IMR-90 (cell line): ENCODE results near the gene REV3L. TPM values are rescaled to one million over a fixed set of nuclear protein-coding genes. Genes with fewer than 3 reads are reported as not detected.

Experiments used
- ATAC-seq: fragments of 200-7000 bp; cut with Tn5 transposase; 2 replicates; pipeline ENCODE4 v1.9.1; 2020; ENCODE audit warnings: low read depth, mild to moderate bottlenecking, moderate library complexity
- BruUV-seq: library from RNA; stranded (reverse); fragments of 400-500 nt; replicated peaks from 2 replicates; lab custom pipeline; 2021; lab: Mats Ljungman, UMichigan
- CTCF ChIA-PET: fragments of 300-600 bp; formaldehyde crosslinking; extraction: SDS; loops from one replicate; lab custom pipeline; 2021; ENCODE audit warnings: antibody characterized with exemption; lab: Yijun Ruan, JAX
- POLR2A ChIA-PET: fragments of 300-600 bp; sonication (Branson Sonifier 250); formaldehyde crosslinking; loops from one replicate; lab custom pipeline; 2022; ENCODE audit warnings: antibody characterized with exemption; ENCODE audit not compliant: unreplicated experiment; lab: Charles Lee
- DNase-seq: peaks from one replicate; pipeline ENCODE4 v3.0.0; 2013
- H2AFZ ChIP-seq: replicated peaks from 2 replicates; pipeline ENCODE3; 2013; ENCODE audit warnings: low read length, mild to moderate bottlenecking; ENCODE audit not compliant: poor library complexity
- H2AK5ac ChIP-seq: 2 replicates; pipeline ENCODE4 v1.6.1; 2013; ENCODE audit warnings: low read depth, low read length, inconsistent platforms
- H2AK9ac ChIP-seq: replicated peaks from 2 replicates; pipeline ENCODE3; 2013; ENCODE audit warnings: mild to moderate bottlenecking, low read depth, low read length, moderate library complexity; ENCODE audit not compliant: poor library complexity
- H2BK120ac ChIP-seq: 2 replicates; pipeline ENCODE4 v1.6.1; 2013; ENCODE audit warnings: low read depth, low read length, inconsistent platforms
- H2BK15ac ChIP-seq: 3 replicates; pipeline ENCODE4 v1.6.1; 2013; ENCODE audit warnings: low read depth, low read length, inconsistent platforms
- H2BK20ac ChIP-seq: 2 replicates; pipeline ENCODE4 v1.6.1; 2013; ENCODE audit warnings: low read depth, mild to moderate bottlenecking, inconsistent platforms, low read length, moderate library complexity
- H2BK5ac ChIP-seq: 2 replicates; pipeline ENCODE4 v1.6.1; 2013; ENCODE audit warnings: mild to moderate bottlenecking, low read depth, low read length, inconsistent platforms; ENCODE audit not compliant: poor library complexity, severe bottlenecking
- H3K14ac ChIP-seq: replicated peaks from 2 replicates; pipeline ENCODE4 v1.6.1; 2013; ENCODE audit warnings: low read depth, low read length, inconsistent platforms
- H3K18ac ChIP-seq: 2 replicates; pipeline ENCODE4 v1.6.1; 2013; ENCODE audit warnings: low read depth, low read length, control low read depth
- H3K23ac ChIP-seq: 2 replicates; pipeline ENCODE4 v1.6.1; 2013; ENCODE audit warnings: low read depth, low read length, inconsistent platforms
- H3K27ac ChIP-seq: 2 replicates; pipeline ENCODE4 v1.5.1; 2013; ENCODE audit warnings: mild to moderate bottlenecking, control low read depth, low read length; ENCODE audit not compliant: insufficient read depth
- H3K27me3 ChIP-seq: 2 replicates; pipeline ENCODE4 v1.6.1; 2013; ENCODE audit warnings: low read length; ENCODE audit not compliant: control insufficient read depth, insufficient read depth
- H3K36me3 ChIP-seq: 2 replicates; pipeline ENCODE4 v1.6.1; 2013; ENCODE audit warnings: low read length, mixed read lengths; ENCODE audit not compliant: control insufficient read depth, insufficient read depth
- H3K4ac ChIP-seq: 2 replicates; pipeline ENCODE4 v1.6.1; 2013; ENCODE audit warnings: low read depth, low read length, inconsistent platforms
- H3K4me1 ChIP-seq: 2 replicates; pipeline ENCODE4 v1.6.1; 2013; ENCODE audit warnings: low read length, mixed read lengths; ENCODE audit not compliant: control insufficient read depth, insufficient read depth
- H3K4me2 ChIP-seq: 2 replicates; pipeline ENCODE4 v1.6.1; 2013; ENCODE audit warnings: low read depth, mild to moderate bottlenecking, control low read depth, low read length, moderate library complexity
- H3K4me3 ChIP-seq: 2 replicates; pipeline ENCODE4 v1.5.1; 2013; ENCODE audit warnings: low read depth, mild to moderate bottlenecking, control low read depth, low read length, moderate library complexity; ENCODE audit not compliant: insufficient read depth
- H3K56ac ChIP-seq: 2 replicates; pipeline ENCODE4 v1.6.1; 2013; ENCODE audit warnings: low read length, inconsistent platforms; ENCODE audit not compliant: insufficient read depth; ENCODE audit errors: extremely low read depth
- H3K79me1 ChIP-seq, 2 experiments: 2 replicates each; pipeline ENCODE4 v1.6.1; 2013; ENCODE audit warnings: low read length in 2 of 2, inconsistent platforms in 1 of 2, low read depth in 1 of 2
- H3K9ac ChIP-seq: 2 replicates; pipeline ENCODE4 v1.6.1; 2013; ENCODE audit warnings: low read depth, low read length, control low read depth
- H3K9me1 ChIP-seq: 2 replicates; pipeline ENCODE4 v1.6.1; 2013; ENCODE audit warnings: low read length, inconsistent platforms; ENCODE audit not compliant: insufficient read depth
- H3K9me3 ChIP-seq: 2 replicates; pipeline ENCODE4 v1.6.1; 2013; ENCODE audit warnings: low read length; ENCODE audit not compliant: control insufficient read depth, insufficient read depth
- H4K20me1 ChIP-seq: 2 replicates; pipeline ENCODE4 v1.6.1; 2013; ENCODE audit warnings: low read length, inconsistent platforms; ENCODE audit not compliant: insufficient read depth
- H4K5ac ChIP-seq: 2 replicates; pipeline ENCODE4 v1.6.1; 2013; ENCODE audit warnings: mild to moderate bottlenecking, low read depth, low read length, control low read depth
- H4K8ac ChIP-seq, 2 experiments: 2 replicates each; pipeline ENCODE4 v1.6.1; 2013; ENCODE audit warnings: low read depth in 2 of 2, low read length in 2 of 2, control low read depth in 1 of 2, inconsistent platforms in 1 of 2
- H4K91ac ChIP-seq: 2 replicates; pipeline ENCODE4 v1.6.1; 2013; ENCODE audit warnings: low read depth, low read length, inconsistent platforms; ENCODE audit not compliant: insufficient read depth
- BHLHE40 ChIP-seq: fragments of 150-350 bp; IDR thresholded peaks from 2 replicates; pipeline ENCODE4 v1.6.1; 2016; ENCODE audit warnings: mild to moderate bottlenecking, low read depth, low read length
- CEBPB ChIP-seq: IDR thresholded peaks from 2 replicates; pipeline ENCODE4 v1.6.1; 2012; ENCODE audit warnings: low read depth, low read length, improper control_type of control experiment
- CHD1 ChIP-seq: IDR thresholded peaks from 2 replicates; pipeline ENCODE4 v1.6.1; 2012; ENCODE audit warnings: low read depth, low read length, improper control_type of control experiment
- FOS ChIP-seq: fragments of 150-350 bp; IDR thresholded peaks from 2 replicates; pipeline ENCODE4 v1.6.1; 2016; ENCODE audit warnings: low read depth, low read length
- MAZ ChIP-seq: IDR thresholded peaks from 2 replicates; pipeline ENCODE4 v1.6.1; 2012; ENCODE audit warnings: low read depth, mild to moderate bottlenecking, low read length, improper control_type of control experiment, moderate library complexity, borderline replicate concordance
- MXI1 ChIP-seq: IDR thresholded peaks from 2 replicates; pipeline ENCODE4 v1.6.1; 2012; ENCODE audit warnings: low read depth, mild to moderate bottlenecking, low read length, moderate library complexity, borderline replicate concordance
- NFE2L2 ChIP-seq: fragments of 150-350 bp; IDR thresholded peaks from 2 replicates; pipeline ENCODE4 v1.6.1; 2016; ENCODE audit warnings: low read depth, mild to moderate bottlenecking, low read length
- POLR2A ChIP-seq: IDR thresholded peaks from 2 replicates; pipeline ENCODE4 v1.6.1; 2012; ENCODE audit warnings: mild to moderate bottlenecking, low read depth, low read length
- RCOR1 ChIP-seq: IDR thresholded peaks from 2 replicates; pipeline ENCODE4 v1.6.1; 2012; ENCODE audit warnings: mild to moderate bottlenecking, low read length, improper control_type of control experiment; ENCODE audit not compliant: insufficient replicate concordance
- RFX5 ChIP-seq: IDR thresholded peaks from 2 replicates; pipeline ENCODE4 v1.8.0; 2012; ENCODE audit warnings: low read depth, mild to moderate bottlenecking, low read length, moderate library complexity
- SMC3 ChIP-seq: fragments of 150-350 bp; IDR thresholded peaks from 2 replicates; pipeline ENCODE4 v1.6.1; 2016; ENCODE audit warnings: low read depth, mild to moderate bottlenecking, antibody characterized with exemption, low read length, moderate library complexity
- WGBS, 2 experiments: methylation state at CpG; one replicate each; pipeline versions ENCODE4 v1.1.5 to v1.1.7; 2013; ENCODE audit warnings: missing lambda C conversion rate in 2 of 2; ENCODE audit not compliant: insufficient read length in 1 of 2; ENCODE audit errors: extremely low coverage in 2 of 2; 5-methylcytosine and 5-hydroxymethylcytosine counted together
- dilution Hi-C: fragments of 300-500 bp; cut with HindIII; formaldehyde crosslinking; loops from one replicate; pipeline ENCODE4 v1.14.3; 2018; ENCODE audit warnings: low sequenced_read_pairs; ENCODE audit not compliant: unreplicated experiment
- in situ Hi-C: fragments of 300-500 bp; cut with MboI; formaldehyde crosslinking; loops from 3 replicates; pipeline ENCODE4 v1.14.3; 2019; ENCODE audit warnings: low sequenced_read_pairs, inconsistent platforms, mixed read lengths
- intact Hi-C: fragments of 100-400 bp; cut with micrococcal nuclease; formaldehyde crosslinking; loops from 2 replicates; pipeline ENCODE4 v1.10.0; 2022
- polyA plus RNA-seq, 3 experiments: library from polyadenylated mRNA; depleted of rRNA; stranded (reverse); fragments of >200 nt; gene quantifications; 2 replicates each; pipeline ENCODE4 v1.2.3, GENCODE V29; 2012; ENCODE audit warnings: low replicate concordance in 1 of 3
- total RNA-seq: library from RNA; depleted of rRNA; stranded (reverse); fragments of >200 nt; gene quantifications from 2 replicates; pipeline ENCODE4 v1.2.3, GENCODE V29; 2012
- TF ChIP-seq, protein P1 (sequence below): fragments of 150-350 bp; IDR thresholded peaks from 2 replicates; pipeline ENCODE4 v1.6.1; 2016; ENCODE audit warnings: low read depth, mild to moderate bottlenecking, low read length, moderate library complexity, borderline replicate concordance

Gene REV3L
- total and polyA plus RNA-seq, 2 of the 4 experiments (the other 2 are of a cell fraction), result 7.4 to 15.4 TPM

DNA sequence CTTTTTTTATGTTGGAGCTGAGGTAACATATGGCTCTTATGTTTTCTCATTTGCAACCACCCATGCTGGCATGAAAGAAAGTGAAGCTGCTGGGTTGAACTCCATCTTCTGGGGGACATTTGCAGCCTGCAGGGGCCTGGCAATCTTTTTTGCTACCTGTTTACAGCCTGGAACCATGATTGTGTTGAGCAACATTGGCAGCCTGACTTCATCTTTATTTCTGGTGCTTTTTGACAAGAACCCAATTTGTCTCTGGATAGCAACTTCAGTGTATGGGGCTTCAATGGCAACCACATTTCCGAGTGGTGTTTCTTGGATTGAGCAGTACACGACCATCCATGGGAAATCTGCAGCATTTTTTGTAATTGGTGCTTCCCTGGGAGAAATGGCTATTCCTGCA is 216.7 kb downstream of the REV3L start:
- CTCF ChIA-PET, result interaction anchor here (0.6 kb wide), 1 partner anchor 93 kb away, joined by 5 read pairs; no protein-coding TSS in a partner anchor
- Histone ChIP-seq H2BK20ac (no peak overlapping the region), H2BK15ac (no peak overlapping the region), H3K18ac (no peak overlapping the region), H3K14ac (no peak overlapping the region), H2BK120ac (no peak overlapping the region), H2BK5ac (no peak overlapping the region), H4K5ac (no peak overlapping the region), H3K4me2 (no peak overlapping the region), H3K9me3 (no peaks in the 10 kb centered on the region), H2AK9ac (no peak overlapping the region), H3K9ac (no peak overlapping the region), H3K4me1 (peaks cover 8% of the 10 kb centered on the region), H4K8ac (no peak overlapping the region), H3K4ac (no peak overlapping the region), H3K79me1 (peaks cover 27 to 62% of the 10 kb centered on the region in 2 experiments), H3K36me3 (peaks cover 18% of the 10 kb centered on the region), H2AK5ac (no peak overlapping the region), H3K27ac (no peak overlapping the region), H3K56ac (no peak overlapping the region), H3K4me3 (no peak overlapping the region), H4K20me1 (peaks cover 12% of the 10 kb centered on the region; the same call in 1 of the 2 replicates), H3K27me3 (no peaks in the 10 kb centered on the region), H3K9me1 (peaks cover 3% of the 10 kb centered on the region), H3K23ac (no peak overlapping the region), H2AFZ (no peak overlapping the region), H4K91ac (no peak overlapping the region)
- no peak for DNase-seq
- no TSS peak for BruUV-seq
- TF ChIP-seq MXI1, result no peak
- no peak for TF ChIP-seq SMC3
- no peak for TF ChIP-seq MAZ
- no peak for TF ChIP-seq NFE2L2
- TF ChIP-seq POLR2A, result no peak
- TF ChIP-seq RCOR1, result no peak
- no peak for TF ChIP-seq BHLHE40
- no peak for TF ChIP-seq FOS
- TF ChIP-seq, protein P1, sequence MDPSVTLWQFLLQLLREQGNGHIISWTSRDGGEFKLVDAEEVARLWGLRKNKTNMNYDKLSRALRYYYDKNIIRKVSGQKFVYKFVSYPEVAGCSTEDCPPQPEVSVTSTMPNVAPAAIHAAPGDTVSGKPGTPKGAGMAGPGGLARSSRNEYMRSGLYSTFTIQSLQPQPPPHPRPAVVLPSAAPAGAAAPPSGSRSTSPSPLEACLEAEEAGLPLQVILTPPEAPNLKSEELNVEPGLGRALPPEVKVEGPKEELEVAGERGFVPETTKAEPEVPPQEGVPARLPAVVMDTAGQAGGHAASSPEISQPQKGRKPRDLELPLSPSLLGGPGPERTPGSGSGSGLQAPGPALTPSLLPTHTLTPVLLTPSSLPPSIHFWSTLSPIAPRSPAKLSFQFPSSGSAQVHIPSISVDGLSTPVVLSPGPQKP, result no peak
- TF ChIP-seq CHD1, result no peak
- no peak for TF ChIP-seq CEBPB
- TF ChIP-seq RFX5, result no peak
- dilution Hi-C loops (no loop called here), in situ Hi-C loops (loop anchor here (10.0 kb wide), 1 partner anchor 199 kb away; no protein-coding TSS in a partner anchor), intact Hi-C loops (no loop called here)
- 100% methylated on average over 2 of the region's 2 CpGs; no CpG with 5 or more reads in 1 of the 2 experiments for WGBS, 2 experiments
- ATAC-seq, result no peak
- POLR2A ChIA-PET, result no interaction called here
